Endodermal cell (in vitro differentiated cells): Measurements from ENCODE around the gene ACAA2. TPM values are rescaled to one million over a fixed set of nuclear protein-coding genes. Genes with fewer than 3 reads are reported as not detected.
"Not testable (repeated sequence)": the region's sequence is repeated elsewhere in the genome, so short reads cannot be mapped to it uniquely, and the experiment has no call there.

Experiments
- DNase-seq: peaks from one replicate; pipeline ENCODE4 v3.0.0-alpha.2; 2017
- H3K27ac ChIP-seq: 2 replicates; pipeline ENCODE4 v1.5.1; 2013; ENCODE audit warnings: mild to moderate bottlenecking, low read depth, low read length, moderate library complexity
- H3K27me3 ChIP-seq: 2 replicates; pipeline ENCODE4 v1.6.1; 2013; ENCODE audit warnings: mild to moderate bottlenecking, low read length, moderate library complexity; ENCODE audit not compliant: insufficient read depth, control insufficient read depth, poor library complexity, severe bottlenecking
- H3K36me3 ChIP-seq: 2 replicates; pipeline ENCODE4 v1.7.0; 2013; ENCODE audit warnings: mild to moderate bottlenecking, low read length, moderate library complexity; ENCODE audit not compliant: control insufficient read depth, insufficient read depth
- H3K4me1 ChIP-seq: one replicate; pipeline ENCODE4 v1.7.0; 2013; ENCODE audit warnings: low read length; ENCODE audit not compliant: control insufficient read depth, insufficient read depth
- H3K4me3 ChIP-seq: 2 replicates; pipeline ENCODE4 v1.5.1; 2013; ENCODE audit warnings: mild to moderate bottlenecking, low read length, moderate library complexity
- H3K9ac ChIP-seq: 2 replicates; pipeline ENCODE4 v1.6.1; 2013; ENCODE audit warnings: mild to moderate bottlenecking, low read length, moderate library complexity; ENCODE audit not compliant: poor library complexity, severe bottlenecking; ENCODE audit errors: extremely low read depth
- H3K9me3 ChIP-seq: 2 replicates; pipeline ENCODE4 v1.6.1; 2013; ENCODE audit warnings: mild to moderate bottlenecking, low read length, moderate library complexity; ENCODE audit not compliant: control insufficient read depth
- H3K27ac Mint-ChIP-seq: 2 replicates; pipeline ENCODE4 v1.8.0; 2020; ENCODE audit warnings: mixed read lengths
- H3K27me3 Mint-ChIP-seq: 2 replicates; pipeline ENCODE4 v1.8.0; 2021; ENCODE audit warnings: mild to moderate bottlenecking, mixed read lengths; ENCODE audit not compliant: insufficient read depth
- H3K36me3 Mint-ChIP-seq: 2 replicates; pipeline ENCODE4 v1.8.0; 2020; ENCODE audit warnings: low read depth, mixed read lengths
- H3K4me1 Mint-ChIP-seq: 2 replicates; pipeline ENCODE4 v1.8.0; 2020; ENCODE audit warnings: mixed read lengths
- H3K4me3 Mint-ChIP-seq: 2 replicates; pipeline ENCODE4 v1.8.0; 2020; ENCODE audit warnings: mild to moderate bottlenecking, moderate library complexity, mixed read lengths
- H3K9me3 Mint-ChIP-seq: 2 replicates; pipeline ENCODE4 v1.8.0; 2020; ENCODE audit warnings: mild to moderate bottlenecking, mixed read lengths
- CTCF ChIP-seq: fragments of 200-600 bp; sonication (generic); conservative IDR thresholded peaks from 2 replicates; pipeline ENCODE4 v1.5.0; 2021; ENCODE audit warnings: antibody characterized with exemption, mild to moderate bottlenecking
- WGBS, 2 experiments: methylation state at CpG; one replicate each; pipeline versions ENCODE4 v1.1.5 to v1.1.7; 2013; ENCODE audit warnings: missing lambda C conversion rate in 2 of 2, mixed read lengths in 1 of 2; ENCODE audit not compliant: insufficient coverage in 1 of 2, insufficient read length in 1 of 2; 5-methylcytosine and 5-hydroxymethylcytosine counted together
- total RNA-seq, 2 donors: library from RNA; stranded (reverse); fragmentation: NEBNext Ultra II Directional in 1 of 2; extraction: Animal tissue kit (Norgen Biotek cat#: 25700) in 1 of 2; gene quantifications; 2 replicates in 1 of 2; 3 replicates in 1 of 2; pipeline ENCODE4 v1.2.1, GENCODE V29; 2021

Gene ACAA2
- total RNA-seq, 2 donors from 2014 or later, result 128 to 131 TPM

DNA sequence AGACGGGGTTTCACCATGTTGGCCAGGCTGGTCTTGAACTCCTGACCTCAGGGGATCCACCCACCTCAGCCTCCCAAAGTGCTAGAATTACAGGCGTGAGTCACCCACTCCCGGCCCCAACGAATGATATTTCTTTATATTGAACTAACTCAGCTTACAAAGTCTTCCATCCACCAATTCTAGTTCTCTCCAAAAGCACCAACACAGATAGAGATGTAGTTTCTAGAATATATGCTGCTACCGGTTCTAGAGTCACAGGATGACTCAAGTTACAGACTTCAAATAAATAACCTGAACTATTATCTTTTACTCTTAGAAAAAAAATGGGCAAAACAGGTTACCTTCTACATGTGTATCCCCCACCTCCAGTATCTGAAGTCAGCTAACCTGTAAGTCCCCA is 9.2 kb downstream of the ACAA2 start:
- Histone ChIP-seq H3K4me1 (no peaks in the 10 kb centered on the region), H3K9me3 (peaks cover 52% of the 10 kb centered on the region), H3K9ac (no peak overlapping the region), H3K4me3 (no peak overlapping the region), H3K36me3 (peaks cover 35% of the 10 kb centered on the region), H3K27me3 (no peaks in the 10 kb centered on the region), H3K27ac (no peak overlapping the region)
- Mint-ChIP-seq H3K27ac (no peak overlapping the region), H3K4me3 (no peak overlapping the region), H3K9me3 (peaks cover 55% of the 10 kb centered on the region), H3K4me1 (no peaks in the 10 kb centered on the region), H3K27me3 (no peaks in the 10 kb centered on the region), H3K36me3 (peaks cover 76% of the 10 kb centered on the region)
- DNase-seq, result no peak
- WGBS, 2 experiments, result 93% methylated on average over 5 of the region's 5 CpGs; no CpG with 5 or more reads in 1 of the 2 experiments
- TF ChIP-seq CTCF, result no peak

GRCh38 chr18:49802623-49803022 is 10.7 kb downstream of the ACAA2 start:
- H3K36me3 ChIP-seq, result peaks cover 50% of the 10 kb centered on the region
- H3K27me3 ChIP-seq, result no peaks in the 10 kb centered on the region
- peaks cover 71% of the 10 kb centered on the region for H3K36me3 Mint-ChIP-seq
- H3K4me3 Mint-ChIP-seq, result no peak overlapping the region
- peaks cover 44% of the 10 kb centered on the region for H3K9me3 ChIP-seq
- H3K27me3 Mint-ChIP-seq, result no peaks in the 10 kb centered on the region
- H3K4me1 ChIP-seq, result no peaks in the 10 kb centered on the region
- peaks cover 48% of the 10 kb centered on the region for H3K9me3 Mint-ChIP-seq
- H3K4me3 ChIP-seq, result no peak overlapping the region
- H3K27ac ChIP-seq, result no peak overlapping the region
- WGBS, 2 experiments, result 98 to 100% methylated on average over 3 to 4 of the region's 4 CpGs
- no peak for TF ChIP-seq CTCF
- no peak overlapping the region for H3K9ac ChIP-seq
- no peak for DNase-seq
- no peaks in the 10 kb centered on the region for H3K4me1 Mint-ChIP-seq
- no peak overlapping the region for H3K27ac Mint-ChIP-seq

- not testable (repeated sequence) for H3K4me1 Mint-ChIP-seq, H3K27me3 Mint-ChIP-seq, DNase-seq, H3K27me3 ChIP-seq, H3K4me3 Mint-ChIP-seq, H3K27ac ChIP-seq, H3K4me1 ChIP-seq, H3K9ac ChIP-seq, H3K4me3 ChIP-seq, H3K27ac Mint-ChIP-seq
- Mint-ChIP-seq H3K9me3 (peaks cover 33% of the 10 kb centered on the region), H3K36me3 (peaks cover 71% of the 10 kb centered on the region)
- Histone ChIP-seq H3K9me3 (peaks cover 24% of the 10 kb centered on the region), H3K36me3 (peaks cover 60% of the 10 kb centered on the region)
- 92% methylated on average over 4 of the region's 5 CpGs; no CpG with 5 or more reads in 1 of the 2 experiments for WGBS, 2 experiments
Measured at GRCh38 chr18:49800491-49800890, 12.8 kb downstream of the ACAA2 start.

GRCh38 chr18:49799806-49800205 is 13.5 kb downstream of the ACAA2 start:
- peaks cover 33% of the 10 kb centered on the region for H3K9me3 Mint-ChIP-seq
- H3K4me3 Mint-ChIP-seq, H3K4me1 ChIP-seq, DNase-seq, H3K27me3 ChIP-seq, H3K9ac ChIP-seq, H3K27me3 Mint-ChIP-seq, H3K4me1 Mint-ChIP-seq, H3K4me3 ChIP-seq, H3K27ac Mint-ChIP-seq, H3K27ac ChIP-seq: not testable (repeated sequence)
- peaks cover 77% of the 10 kb centered on the region for H3K36me3 Mint-ChIP-seq
- H3K36me3 ChIP-seq, result peaks cover 66% of the 10 kb centered on the region
- 94 to 100% methylated on average over 6 to 13 of the region's 29 CpGs for WGBS, 2 experiments
- H3K9me3 ChIP-seq, result peaks cover 24% of the 10 kb centered on the region
